Thyroid gland (tissue), 4 donors: ENCODE measurements around the gene SLCO2B1.

Source experiments
- POLR2A ChIP-seq, 2 donors: fragments of 450-650 bp; IDR thresholded peaks; one replicate each; pipeline ENCODE4 v1.6.1; 2017; ENCODE audit warnings: antibody characterized with exemption in 2 of 2, mild to moderate bottlenecking in 2 of 2, moderate library complexity in 1 of 2
- TF ChIP-seq, protein P1 (sequence below), 6 experiments: fragments of 200-600 bp in 3 of 6; fragments of 450-650 bp in 3 of 6; sonication (generic) in 3 of 6; IDR thresholded peaks; one replicate each; pipeline ENCODE4 v1.5.1; 2016 to 2019; ENCODE audit warnings: antibody characterized with exemption in 6 of 6, mild to moderate bottlenecking in 2 of 6, inconsistent platforms in 1 of 6, moderate library complexity in 1 of 6

GRCh38 chr11:75113030-75113429 is 37.9 kb upstream of the SLCO2B1 start:
- TF ChIP-seq POLR2A (IDR thresholded peaks at IDR 0.05) = no peak
- TF ChIP-seq, protein P1, sequence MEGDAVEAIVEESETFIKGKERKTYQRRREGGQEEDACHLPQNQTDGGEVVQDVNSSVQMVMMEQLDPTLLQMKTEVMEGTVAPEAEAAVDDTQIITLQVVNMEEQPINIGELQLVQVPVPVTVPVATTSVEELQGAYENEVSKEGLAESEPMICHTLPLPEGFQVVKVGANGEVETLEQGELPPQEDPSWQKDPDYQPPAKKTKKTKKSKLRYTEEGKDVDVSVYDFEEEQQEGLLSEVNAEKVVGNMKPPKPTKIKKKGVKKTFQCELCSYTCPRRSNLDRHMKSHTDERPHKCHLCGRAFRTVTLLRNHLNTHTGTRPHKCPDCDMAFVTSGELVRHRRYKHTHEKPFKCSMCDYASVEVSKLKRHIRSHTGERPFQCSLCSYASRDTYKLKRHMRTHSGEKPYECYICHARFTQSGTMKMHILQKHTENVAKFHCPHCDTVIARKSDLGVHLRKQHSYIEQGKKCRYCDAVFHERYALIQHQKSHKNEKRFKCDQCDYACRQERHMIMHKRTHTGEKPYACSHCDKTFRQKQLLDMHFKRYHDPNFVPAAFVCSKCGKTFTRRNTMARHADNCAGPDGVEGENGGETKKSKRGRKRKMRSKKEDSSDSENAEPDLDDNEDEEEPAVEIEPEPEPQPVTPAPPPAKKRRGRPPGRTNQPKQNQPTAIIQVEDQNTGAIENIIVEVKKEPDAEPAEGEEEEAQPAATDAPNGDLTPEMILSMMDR (IDR thresholded peaks at IDR 0.05) = no peak
